ENCODE measurements around the gene AXIN1.

DNA sequence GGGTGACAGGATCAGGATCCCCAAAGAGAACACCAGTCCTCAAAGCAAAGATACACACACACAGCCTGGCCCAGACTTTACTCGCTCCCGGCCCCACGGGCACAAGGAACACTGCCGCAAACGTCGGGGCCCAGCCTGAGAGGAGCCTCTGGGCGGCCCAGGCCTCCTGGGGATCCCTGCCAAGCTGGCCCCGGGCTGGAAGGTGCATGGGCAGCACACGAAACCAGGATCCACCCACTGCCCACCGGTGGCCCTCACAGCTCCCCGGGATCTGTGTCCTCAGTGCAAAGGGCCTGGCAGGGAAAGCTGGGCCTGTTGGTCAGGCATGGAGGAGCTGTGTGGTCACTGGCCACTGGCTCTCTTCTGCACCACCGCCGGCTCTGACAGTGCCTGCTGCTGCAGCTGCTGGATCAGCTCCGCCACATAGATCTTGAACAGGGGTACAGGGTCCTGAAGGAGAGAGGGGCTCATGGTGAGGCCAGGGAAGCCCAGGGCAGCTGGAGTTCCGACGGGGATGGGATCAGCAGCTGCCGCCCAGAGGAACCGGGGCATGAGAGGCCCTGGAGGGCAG, 14.9 kb upstream of the AXIN1 start:
- no peak for TF ChIP-seq CTCF (conservative IDR thresholded peaks at IDR 0.05; ENCODE audit: low read depth, low read length)
- no peak for TF ChIP-seq EZH2 (IDR thresholded peaks at IDR 0.05; ENCODE audit: low read length, unreplicated experiment)

Measured in PC-3 (cell line).